Measurements from ENCODE around the gene PLPPR1.
"Not testable (repeated sequence)": the region's sequence is repeated elsewhere in the genome, so short reads cannot be mapped to it uniquely, and the experiment has no call there.

The PLPPR1 gene

DNA sequence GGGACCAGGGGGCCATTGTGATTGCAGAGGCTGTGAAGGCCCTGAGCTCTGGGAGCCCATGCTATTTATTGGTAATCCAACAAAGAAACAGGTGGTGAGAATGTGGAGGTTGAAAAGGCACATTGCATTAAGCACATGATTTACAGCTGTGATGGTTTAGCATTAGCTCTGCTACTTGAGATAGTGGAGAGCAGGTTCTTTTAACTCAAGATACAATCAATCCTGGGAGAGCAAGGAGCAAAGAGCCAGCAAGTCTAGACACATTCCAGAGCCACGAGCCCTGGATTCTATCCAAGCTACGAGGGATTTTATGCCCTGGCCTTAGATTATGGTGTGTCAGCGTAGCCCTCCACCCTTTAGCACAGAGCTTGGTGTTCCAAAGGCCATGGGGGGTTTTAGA is 98.8 kb downstream of the PLPPR1 start:
- not testable (repeated sequence) for DNase-seq

DNA sequence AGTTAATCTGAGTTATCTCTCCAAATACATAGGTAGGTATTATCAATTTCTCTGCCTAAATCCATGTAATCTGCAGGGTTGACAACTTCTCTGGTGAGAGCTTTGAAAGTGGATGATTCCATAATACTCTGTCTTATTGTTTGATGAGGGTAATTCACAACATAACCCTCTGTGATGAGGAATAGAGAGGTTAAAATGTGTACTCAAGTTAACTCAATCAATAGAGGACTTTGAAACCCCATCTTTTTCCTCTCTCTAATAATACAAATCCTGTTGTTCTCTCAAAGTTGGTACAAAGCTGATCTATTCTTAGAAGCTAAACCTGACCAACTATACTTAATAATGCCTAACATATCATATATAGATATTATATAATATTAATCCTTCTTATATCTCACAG is 100.1 kb downstream of the PLPPR1 start:
- no peak for DNase-seq

DNA sequence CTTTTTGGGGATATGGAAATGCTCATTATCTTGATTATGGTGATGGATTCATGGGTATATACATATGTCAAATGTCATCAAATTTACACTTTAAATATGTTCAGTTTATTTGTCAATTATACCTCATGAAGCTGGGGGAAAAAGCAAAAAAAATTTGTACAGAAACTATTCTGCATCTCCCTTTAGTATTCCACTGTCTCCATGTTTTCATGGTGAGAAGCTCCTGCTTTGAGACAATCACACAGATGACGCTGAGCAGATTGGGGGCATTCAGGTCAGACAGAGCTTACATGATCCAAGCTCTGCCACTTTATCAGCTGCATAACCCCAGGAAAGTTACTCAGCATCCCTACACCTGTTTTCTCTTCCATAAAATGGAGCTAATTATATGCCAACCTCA is 101.5 kb downstream of the PLPPR1 start:
- no peak for DNase-seq

DNA sequence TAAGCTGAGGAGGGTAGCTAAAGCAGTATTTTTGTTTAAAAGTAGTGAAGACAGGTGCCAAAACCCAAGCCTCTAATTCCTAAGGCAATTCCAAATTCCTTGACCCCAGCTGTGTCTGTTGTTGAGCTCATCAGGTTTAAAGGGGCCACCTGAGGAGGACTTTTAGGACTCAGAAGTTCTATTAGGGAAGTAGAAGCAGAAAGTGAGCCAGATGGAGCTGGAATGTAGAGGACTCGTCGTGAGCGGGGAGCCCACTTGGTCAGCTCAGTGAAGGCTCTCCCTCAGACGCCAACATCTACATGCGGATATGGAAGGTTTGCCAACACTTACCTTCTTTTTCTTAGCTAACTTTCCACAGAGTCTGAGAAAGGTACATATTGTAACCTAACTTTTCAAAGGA is 102.8 kb downstream of the PLPPR1 start:
- no peak for DNase-seq

DNA sequence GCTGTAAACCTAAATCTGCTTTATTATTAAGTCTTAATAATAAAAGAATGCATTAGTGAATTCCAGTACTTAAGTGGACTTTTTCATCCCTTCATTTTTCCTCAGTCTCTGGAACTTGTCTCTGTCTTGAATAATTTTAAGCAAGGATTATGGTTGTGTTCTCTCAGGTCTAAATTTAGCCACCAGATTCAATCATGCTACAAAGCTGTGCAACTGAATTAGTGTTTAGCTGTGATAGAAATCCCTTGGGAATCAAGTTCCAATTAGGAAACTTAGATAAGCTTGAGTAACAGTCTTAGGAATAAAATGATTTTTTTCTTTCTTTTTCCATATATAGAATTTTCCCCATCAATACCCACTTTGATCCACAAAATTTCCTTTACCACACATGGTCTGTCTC is 104.3 kb downstream of the PLPPR1 start:
- DNase-seq: no peak

DNA sequence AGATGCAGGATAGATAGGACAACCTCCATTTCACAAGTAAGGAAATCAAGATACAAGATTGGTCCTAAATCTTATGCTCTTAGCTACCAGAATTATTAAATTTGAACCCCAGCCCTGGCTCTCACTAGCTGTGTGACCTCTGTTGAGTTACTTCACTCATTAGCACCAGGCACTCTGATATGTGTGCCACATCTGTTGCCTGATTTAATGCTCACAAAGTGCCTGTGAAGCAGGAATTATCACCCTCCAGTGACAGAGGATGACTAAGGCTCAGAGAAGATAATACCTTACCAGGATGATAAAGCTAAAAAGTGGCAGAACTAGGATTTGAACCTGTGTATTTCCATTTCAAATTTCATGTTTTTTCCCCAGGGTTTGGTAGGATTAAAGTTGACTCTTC is 110.0 kb downstream of the PLPPR1 start:
- DNase-seq: no peak

DNA sequence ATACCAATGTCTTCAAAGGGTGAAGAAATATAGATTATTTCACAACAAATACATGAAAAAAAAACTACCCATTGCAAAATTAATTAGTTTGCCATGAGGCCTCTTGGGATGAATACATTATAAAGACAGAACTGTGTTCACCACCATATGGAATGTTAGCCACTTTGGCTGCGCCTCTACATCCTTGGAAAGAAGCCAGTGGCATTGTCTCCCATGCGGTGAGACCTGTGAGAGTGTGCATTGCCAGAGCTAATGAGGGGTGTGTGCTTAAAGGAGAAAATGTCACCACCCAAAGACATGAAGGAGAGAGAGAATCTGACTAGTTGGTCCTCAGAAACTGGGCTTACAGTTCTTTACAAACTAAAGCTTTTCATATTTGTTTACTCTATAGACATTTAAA is 110.6 kb downstream of the PLPPR1 start:
- no peak for DNase-seq

DNA sequence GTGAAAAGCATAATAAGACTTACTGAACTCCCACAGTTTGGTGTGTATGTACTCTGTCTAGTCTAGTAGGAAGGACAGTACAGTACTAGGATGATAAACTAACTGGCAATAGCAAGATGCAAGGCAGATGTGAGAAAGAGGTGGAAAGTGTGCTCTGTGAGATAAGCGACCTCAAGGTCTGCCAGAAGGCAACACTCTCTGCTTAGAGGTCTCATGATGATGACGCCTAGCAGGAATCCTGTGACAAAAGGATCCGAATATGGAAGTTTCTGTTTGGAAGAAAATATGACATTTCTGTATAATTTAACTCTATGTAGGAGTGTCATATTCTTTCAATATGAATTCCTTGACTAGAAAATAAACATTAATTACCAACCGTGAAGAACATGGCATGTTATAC is 112.2 kb downstream of the PLPPR1 start:
- DNase-seq: no peak

DNA sequence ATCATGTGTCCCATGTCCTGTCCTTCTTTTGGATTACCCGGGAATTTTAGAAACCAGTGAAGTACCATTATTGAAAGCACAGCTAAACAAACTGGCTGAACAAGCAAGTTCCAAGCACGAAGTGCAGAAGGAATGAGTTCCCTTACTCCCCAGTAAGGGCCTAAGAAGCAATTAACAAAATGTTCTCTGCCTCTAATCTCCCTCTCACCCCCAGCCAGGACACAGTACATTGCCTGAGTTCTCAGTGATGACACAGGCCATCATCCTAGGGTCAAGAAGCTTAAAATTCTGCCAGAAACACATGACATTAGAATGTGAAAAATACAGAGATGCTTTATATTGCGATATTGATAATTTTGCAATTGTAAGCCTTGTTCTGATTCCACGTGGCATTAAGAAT is 118.0 kb downstream of the PLPPR1 start:
- no peak for DNase-seq

DNA sequence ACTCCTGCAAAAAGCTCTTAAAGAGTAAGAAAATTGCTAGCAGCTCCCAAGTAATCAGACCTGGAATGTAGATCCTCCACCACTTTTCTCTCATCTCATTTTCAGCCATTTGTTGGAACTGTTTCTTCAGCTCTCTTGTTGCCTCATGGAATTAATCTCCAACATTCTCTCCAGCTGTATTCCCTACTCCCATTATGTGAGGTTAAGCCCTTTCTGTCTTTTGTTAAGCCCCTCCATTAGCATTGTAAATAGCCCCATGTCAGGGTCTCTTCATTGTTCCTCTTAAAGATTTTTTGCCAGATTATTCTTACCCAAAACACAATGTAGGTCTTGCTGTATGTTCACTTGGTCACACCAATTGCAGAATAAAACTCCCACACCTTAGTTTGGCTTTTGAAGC is 119.8 kb downstream of the PLPPR1 start:
- no peak for DNase-seq

DNA sequence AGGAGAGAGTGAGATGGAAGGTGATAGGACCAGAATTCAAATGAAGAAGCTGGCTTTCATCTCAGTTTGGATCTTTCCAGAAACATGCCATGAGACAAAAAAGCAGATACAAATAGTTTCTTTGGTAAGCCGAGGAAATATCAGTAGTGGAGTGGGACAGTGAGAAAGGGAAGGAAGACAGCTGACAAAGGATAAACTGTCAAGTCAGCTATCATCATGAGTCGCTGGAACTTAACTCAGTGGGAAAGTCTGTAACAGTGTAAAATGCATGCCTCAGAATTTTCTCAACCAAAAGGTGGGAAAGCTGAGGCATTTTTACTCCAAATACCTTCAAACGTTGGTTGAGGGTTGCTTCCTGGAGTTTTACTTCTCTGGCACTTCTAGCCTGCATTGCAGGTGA is 129.8 kb downstream of the PLPPR1 start:
- no peak for DNase-seq

DNA sequence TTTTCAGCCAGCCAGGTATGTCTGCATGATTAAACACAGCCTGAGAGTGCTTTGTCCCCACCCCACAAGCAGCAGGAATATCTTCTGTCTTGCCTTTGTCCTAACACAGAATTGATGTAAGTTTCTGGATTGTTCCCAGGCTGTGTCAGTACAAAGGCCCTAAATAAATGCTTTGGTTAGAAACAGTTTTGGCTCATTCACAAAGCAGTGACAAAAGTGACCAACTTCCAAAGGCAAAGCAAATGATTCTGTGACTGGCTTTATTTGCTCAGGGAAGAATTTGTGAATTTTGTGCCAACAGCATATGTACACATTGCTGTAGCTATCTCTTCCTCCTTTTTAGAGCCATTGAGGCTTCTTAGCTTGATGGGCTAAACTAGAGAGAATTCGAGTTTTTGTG is 133.7 kb downstream of the PLPPR1 start:
- DNase-seq: no peak

DNA sequence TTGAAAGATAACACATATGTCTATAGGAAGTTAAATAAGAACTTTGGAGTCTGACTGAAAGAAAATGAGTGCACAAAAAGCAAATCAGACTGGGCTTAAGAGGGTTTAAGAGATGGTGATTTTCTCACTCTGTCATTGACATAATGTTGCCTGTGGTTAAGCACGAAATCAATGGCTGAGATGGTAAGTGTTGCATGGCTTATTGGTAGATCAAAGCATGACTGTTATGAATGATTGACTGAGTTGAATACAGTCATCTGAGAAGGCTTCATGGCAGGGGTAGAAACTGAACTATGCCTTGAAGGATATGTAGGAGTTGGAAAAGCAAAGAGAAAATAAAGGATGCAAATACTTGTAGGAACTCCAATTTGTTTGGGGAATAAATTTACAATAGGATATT is 136.6 kb downstream of the PLPPR1 start:
- no peak for DNase-seq

DNA sequence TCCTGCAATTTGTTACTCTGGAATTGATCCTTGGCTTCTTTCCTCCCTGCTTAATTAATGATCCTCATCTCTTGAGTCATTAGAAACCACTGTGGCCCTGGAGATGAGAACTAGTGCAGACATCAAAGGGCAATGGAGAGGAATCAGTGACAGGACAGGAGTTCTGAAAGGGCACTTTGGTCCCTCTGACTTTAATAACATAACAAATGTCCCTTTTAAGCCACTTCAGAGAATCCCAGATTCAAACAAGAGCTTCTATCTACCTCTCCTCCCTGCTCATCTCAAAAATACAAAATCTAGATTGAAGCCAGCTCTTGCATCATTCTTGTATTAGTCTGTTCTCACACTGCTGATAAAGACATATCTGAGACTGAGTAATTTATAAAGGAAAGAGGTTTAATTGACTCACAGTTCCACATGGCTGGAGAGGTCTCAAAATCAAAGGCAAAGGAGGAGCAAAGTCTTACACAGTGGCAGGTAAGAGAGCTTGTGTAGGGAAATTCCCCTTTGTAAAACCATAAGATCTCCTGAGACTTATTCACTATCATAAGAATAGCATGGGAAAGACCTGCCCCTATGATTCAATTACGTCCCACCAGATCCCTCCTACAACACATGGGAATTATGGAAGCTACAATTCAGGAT is 139.1 kb downstream of the PLPPR1 start:
- no peak for DNase-seq

DNA sequence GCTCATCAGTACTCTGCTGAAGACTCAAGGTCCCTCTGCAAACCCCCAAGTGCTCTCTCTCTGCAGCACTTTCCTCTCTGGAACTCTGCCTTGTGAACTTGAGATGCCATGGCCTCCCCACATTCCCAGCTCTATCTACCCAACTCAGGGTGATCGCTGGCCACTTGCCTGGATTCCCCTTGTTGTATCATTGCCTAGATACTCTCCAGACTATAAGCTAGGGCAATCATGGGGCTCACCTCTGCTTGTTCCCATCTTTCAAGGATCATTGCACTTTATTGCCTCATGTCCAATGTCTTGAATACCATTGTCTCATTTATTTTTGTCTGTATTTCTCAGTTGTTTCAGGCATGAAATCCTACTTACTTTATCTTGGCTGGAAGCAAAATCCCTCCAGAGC is 144.1 kb downstream of the PLPPR1 start:
- no peak for DNase-seq

DNA sequence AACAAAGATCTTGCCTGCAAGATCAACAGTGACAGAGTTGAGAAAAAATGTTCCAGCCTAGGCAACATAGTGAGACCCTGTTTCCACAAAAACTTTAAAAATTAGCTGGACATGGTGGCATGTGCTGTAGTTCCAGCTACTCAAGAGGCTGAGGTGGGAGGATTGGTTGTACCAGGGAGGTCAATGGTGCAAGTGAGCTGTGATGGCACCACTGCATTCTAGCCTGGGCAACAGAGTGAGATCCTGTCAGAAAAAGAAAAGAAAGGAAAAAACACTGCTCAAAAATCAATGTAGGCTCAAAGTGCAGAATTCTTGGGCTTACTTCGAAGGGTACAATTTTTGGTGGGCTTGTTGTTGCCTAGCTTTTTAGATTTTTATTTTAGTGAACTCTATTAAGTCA is 145.4 kb downstream of the PLPPR1 start:
- no peak for DNase-seq

DNA sequence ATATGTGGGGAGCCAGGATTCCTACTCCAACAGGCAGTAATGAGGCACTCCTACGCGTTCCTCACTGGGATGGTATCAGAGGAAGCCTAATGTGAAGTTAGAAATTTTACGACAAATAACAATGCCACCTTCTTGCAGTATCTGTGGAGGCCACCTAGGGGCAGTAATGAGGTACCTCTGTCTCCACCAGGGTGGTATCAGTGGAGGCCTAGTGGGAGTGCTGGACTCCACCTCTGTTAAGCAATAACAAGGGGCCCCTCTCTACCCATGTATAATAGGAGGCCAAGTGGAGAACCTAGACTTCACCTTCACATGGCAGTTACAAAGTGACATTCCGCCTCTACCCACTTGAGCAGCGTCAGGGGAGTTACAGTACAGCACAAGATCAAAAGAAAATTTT is 147.9 kb downstream of the PLPPR1 start:
- DNase-seq: no peak

DNA sequence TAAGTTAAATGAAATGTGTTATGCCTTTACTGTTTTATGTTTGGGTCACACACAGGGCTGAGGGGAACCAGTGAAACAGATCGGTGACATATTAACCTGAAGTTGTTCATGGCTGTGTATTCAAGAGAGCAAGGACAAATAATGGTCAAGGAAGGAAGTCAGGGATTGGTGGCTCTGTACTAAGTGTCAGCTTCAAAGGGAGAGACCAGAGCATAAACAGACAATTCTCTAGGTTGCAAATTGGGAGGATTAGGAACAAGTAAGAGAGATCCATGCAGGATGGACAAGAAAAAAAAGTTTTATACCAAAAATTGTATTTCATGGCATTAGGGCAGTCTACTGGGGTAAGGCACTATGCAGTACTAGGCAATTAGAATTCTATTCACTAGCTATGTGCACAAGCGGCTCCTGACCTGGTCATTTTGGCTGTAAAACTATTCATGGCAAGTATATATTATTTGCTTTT is 156.3 kb downstream of the PLPPR1 start:
- no peak for DNase-seq

DNA sequence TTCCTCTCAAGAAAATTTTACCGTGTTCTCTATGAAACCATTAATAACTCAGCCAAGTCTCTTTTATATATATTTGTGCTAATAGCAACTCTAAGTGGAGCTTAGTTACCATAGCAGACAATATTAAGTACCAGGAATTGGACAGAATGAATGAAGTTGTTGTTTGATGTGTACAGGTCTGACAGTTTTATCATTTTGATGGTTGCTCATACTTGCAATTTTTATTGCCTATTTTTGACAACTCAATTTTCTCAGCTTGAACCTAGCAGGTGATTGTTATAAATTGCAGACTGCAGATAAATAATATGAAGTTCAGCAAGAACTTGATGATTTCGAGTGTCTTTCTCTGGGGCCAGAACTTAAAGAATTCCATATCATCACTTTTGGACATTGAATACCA is 163.2 kb downstream of the PLPPR1 start:
- no peak for DNase-seq

DNA sequence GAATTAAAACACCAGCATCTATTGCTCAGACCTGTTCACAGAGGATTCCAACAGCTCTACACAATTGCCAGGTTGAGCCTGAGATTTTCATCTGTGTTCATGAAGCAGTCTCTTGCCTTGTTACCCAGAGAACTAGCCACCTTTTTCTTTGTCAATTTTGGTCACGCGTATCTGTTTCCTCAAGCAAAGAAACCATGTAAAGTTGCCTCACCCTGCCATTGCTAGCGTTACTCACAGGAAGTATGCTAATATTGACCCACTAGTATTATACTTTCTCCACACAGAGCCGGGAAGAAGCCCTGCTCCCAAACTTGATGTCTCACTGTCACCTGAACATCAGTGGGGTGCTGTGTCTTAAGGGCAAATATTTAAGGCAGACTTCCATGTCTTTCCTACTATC is 168.5 kb downstream of the PLPPR1 start:
- DNase-seq: no peak

DNA sequence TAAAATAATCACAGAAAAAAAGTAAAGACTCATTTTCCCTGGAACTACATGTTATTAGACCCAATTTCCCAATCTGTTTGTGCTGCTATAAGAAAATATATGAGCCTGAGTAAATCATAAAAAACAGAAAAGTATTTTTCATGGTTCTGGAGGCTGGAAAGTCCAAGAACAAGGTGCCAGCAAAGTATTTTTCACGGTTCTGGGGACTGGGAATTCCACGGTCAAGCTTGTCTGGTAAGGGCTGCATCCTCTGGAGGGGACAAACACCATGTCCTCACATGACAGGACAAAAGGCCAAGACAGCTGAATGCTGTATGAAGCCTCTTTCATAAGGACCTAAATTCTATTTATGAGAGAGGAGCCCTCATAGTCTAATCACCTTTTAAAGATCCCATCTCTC is 172.3 kb downstream of the PLPPR1 start:
- no peak for DNase-seq

DNA sequence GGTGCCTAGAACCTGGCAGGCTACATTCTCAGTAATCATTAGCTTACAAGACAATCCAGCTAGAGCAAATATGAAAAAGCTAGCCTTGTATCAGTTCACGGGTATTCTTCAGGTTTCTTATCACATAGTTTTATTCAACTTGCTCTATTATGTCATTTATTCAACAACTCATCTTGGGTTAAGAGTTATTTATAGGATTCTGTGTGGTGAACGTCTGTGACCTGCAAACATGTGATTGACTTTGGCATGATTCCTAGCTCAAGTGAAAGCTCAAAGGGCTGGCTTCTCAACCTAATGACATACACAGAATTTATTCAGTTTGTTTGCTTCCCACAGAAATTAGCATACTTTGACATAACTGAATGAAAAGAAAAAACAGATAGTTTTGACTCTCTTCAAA is 173.1 kb downstream of the PLPPR1 start:
- DNase-seq: no peak

DNA sequence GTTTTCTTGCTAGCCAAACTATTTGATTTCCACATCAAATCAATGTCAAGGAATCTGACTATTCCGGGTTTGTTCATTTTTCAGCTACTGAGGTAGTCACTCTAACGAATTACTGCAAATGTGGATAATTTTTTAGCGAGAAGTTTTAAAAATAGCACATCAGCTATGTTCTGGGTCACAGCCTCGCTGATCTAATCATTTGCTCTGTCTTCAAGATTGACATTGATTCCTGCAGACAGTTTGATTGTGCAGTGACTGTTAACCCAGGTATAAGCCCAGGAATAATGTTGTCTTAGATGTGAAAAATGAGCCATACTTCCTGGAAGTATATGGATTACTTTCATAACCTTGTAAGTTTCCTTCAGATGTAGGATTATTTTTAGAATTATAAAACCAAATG is 181.1 kb downstream of the PLPPR1 start:
- DNase-seq: no peak

DNA sequence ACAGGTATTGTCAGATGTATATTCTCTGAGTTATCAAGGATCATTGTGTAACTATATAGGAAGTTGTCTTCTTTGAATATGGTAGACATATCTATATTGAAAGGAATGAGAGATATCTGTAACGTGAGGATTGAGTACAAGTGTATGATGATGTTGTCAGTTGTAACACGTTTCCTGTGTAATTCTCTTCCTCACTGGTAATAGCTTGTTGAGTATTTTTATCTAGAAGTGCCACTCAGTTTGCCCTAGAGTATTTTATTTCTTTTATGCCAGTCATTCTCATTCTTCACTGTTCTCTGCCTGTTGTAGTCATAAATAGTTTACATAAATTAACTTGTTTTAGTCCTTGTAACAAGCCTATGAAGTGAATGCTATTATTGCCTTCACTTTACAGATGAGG is 184.1 kb downstream of the PLPPR1 start:
- DNase-seq: no peak

DNA sequence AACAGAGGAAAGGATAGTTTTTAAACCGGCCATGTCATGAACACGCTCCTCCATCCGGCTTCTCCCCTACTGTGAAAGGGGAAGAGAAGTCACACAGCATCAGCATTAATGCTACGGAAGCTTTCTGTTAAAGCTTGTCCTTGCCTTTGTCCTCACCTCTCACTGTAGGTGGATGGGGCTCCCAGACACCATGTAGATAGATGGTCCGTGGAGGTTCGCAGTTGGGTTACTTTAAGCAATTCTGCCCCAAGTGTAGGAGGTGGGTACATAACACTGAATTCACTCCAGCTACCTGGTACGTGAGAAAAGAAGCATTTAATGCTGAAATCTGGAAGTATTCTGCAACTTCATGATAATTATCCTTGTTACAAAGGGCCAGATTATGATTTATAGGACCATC is 190.5 kb downstream of the PLPPR1 start:
- DNase-seq: no peak

DNA sequence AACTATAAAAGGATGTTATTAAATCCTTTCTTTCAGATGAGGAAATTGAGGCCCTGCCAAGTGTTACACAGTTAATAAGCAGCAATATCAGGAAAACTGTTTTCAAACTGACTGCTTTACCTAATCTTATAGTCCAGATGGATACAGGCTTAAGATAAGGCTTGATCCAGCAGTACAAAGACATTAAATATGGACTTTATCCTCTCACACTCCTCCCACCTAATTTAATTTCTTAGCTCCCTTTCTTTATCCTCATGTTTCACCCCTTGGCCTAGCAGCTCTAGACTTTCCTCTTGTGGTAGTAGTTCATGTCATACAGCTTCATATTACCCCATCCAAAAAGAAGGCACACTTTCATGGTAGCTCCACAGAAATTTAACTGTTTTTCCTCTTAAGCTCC is 191.8 kb downstream of the PLPPR1 start:
- no peak for DNase-seq

All from effector CD4-positive, alpha-beta T cell (primary cell).